Tibial artery (tissue), 4 donors: ENCODE results near the gene ZFP30.

Experiments used
- DNase-seq, 2 donors: peaks; one replicate each; pipeline ENCODE4 v3.0.0-alpha.2; 2019
- H3K27ac ChIP-seq, 2 donors: fragments of 200-600 bp; sonication (generic) in 1 of 2; 1 replicate in 1 of 2; 2 replicates in 1 of 2; pipeline ENCODE4 v1.5.1; 2018 to 2019; ENCODE audit warnings: mild to moderate bottlenecking in 1 of 2
- H3K27me3 ChIP-seq, 2 donors: fragments of 200-600 bp; sonication (generic) in 1 of 2; one replicate each; pipeline versions ENCODE4 v1.5.1 to v1.6.0; 2016 to 2019
- H3K36me3 ChIP-seq, 3 donors: fragments of 200-600 bp; sonication (generic) in 2 of 3; one replicate each; pipeline ENCODE4 v1.5.1; 2016 to 2019; ENCODE audit warnings: mild to moderate bottlenecking in 2 of 3
- H3K4me1 ChIP-seq, 4 donors: fragments of 200-600 bp; sonication (generic) in 2 of 4; 1 replicate in 3 of 4; 2 replicates in 1 of 4; pipeline ENCODE4 v1.5.1; 2016 to 2019
- H3K4me3 ChIP-seq, 2 donors: fragments of 200-600 bp; sonication (generic) in 1 of 2; 1 replicate in 1 of 2; 2 replicates in 1 of 2; pipeline ENCODE4 v1.5.1; 2018 to 2019; ENCODE audit warnings: mild to moderate bottlenecking in 2 of 2
- H3K9me3 ChIP-seq, 3 donors: fragments of 200-600 bp; sonication (generic) in 1 of 3; one replicate each; pipeline ENCODE4 v1.5.1; 2016 to 2019
- CTCF ChIP-seq, 2 experiments: fragments of 200-600 bp in 1 of 2; fragments of 450-650 bp in 1 of 2; IDR thresholded peaks; one replicate each; pipeline ENCODE4 v1.5.1; 2017 to 2019; ENCODE audit warnings: antibody characterized with exemption in 2 of 2, mild to moderate bottlenecking in 1 of 2, moderate library complexity in 1 of 2
- intact Hi-C: fragments of 100-400 bp; cut with DNase I; formaldehyde crosslinking; loops from one replicate; pipeline ENCODE4 v1.15.0; 2023; ENCODE audit warnings: low total_unique reads

The ZFP30 gene

GRCh38 chr19:37593996-37594303 lies 61.3 kb downstream of the ZFP30 start:
- intact Hi-C loops: loop anchor here (10.0 kb wide), 2 partner anchors 119 to 1379 kb away; partner anchors contain the start of genes ZNF146 and ZNF565
- H3K27me3 ChIP-seq: no peaks in the 10 kb centered on the region
- H3K27ac ChIP-seq: peak overlapping the region; percentile 78 to 86
- peaks cover 7 to 29% (median 20%) of the 10 kb centered on the region in 3 donors for H3K36me3 ChIP-seq
- no peak for DNase-seq
- TF ChIP-seq CTCF (IDR thresholded peaks at IDR 0.05): no peak
- peaks cover 0 to 24% (median 8%) of the 10 kb centered on the region in 3 donors for H3K9me3 ChIP-seq
- H3K4me1 ChIP-seq: peaks cover 0 to 23% (median 11%) of the 10 kb centered on the region in 4 donors
- H3K4me3 ChIP-seq: peak overlapping the region; percentile 68 to 71

GRCh38 chr19:37583340-37583739 lies 71.9 kb downstream of the ZFP30 start:
- H3K36me3 ChIP-seq: peaks cover 0 to 97% (median 92%) of the 10 kb centered on the region in 3 donors
- DNase-seq: no peak
- intact Hi-C loops: no loop called here
- no peak for TF ChIP-seq CTCF (IDR thresholded peaks at IDR 0.05)
- H3K27me3 ChIP-seq: no peaks in the 10 kb centered on the region
- no peak overlapping the region for H3K4me3 ChIP-seq
- H3K9me3 ChIP-seq: peaks cover 3 to 58% (median 47%) of the 10 kb centered on the region in 3 donors
- no peaks in the 10 kb centered on the region for H3K4me1 ChIP-seq
- H3K27ac ChIP-seq: no peak overlapping the region

GRCh38 chr19:37572203-37572602 lies 83.1 kb downstream of the ZFP30 start:
- Histone ChIP-seq H3K9me3 (peaks cover 0 to 75% (median 14%) of the 10 kb centered on the region in 3 donors), H3K27me3 (no peaks in the 10 kb centered on the region), H3K27ac (no peak overlapping the region), H3K36me3 (peaks cover 0 to 64% (median 7%) of the 10 kb centered on the region in 3 donors), H3K4me1 (no peaks in the 10 kb centered on the region), H3K4me3 (no peak overlapping the region)
- no peak for DNase-seq
- intact Hi-C loops: no loop called here
- TF ChIP-seq CTCF (IDR thresholded peaks at IDR 0.05): no peak

GRCh38 chr19:37565370-37565669 lies 89.9 kb downstream of the ZFP30 start:
- intact Hi-C loops: no loop called here
- Histone ChIP-seq H3K27ac (no peak overlapping the region), H3K4me1 (no peaks in the 10 kb centered on the region), H3K36me3 (peaks cover 0 to 88% (median 0%) of the 10 kb centered on the region in 3 donors), H3K27me3 (no peaks in the 10 kb centered on the region), H3K9me3 (peaks cover 0 to 97% (median 23%) of the 10 kb centered on the region in 3 donors), H3K4me3 (no peak overlapping the region)
- no peak for TF ChIP-seq CTCF (IDR thresholded peaks at IDR 0.05)
- no peak for DNase-seq

GRCh38 chr19:37564624-37565369 lies 90.5 kb downstream of the ZFP30 start:
- Histone ChIP-seq H3K27ac (no peak overlapping the region), H3K36me3 (peaks cover 0 to 88% (median 0%) of the 10 kb centered on the region in 3 donors), H3K9me3 (peaks cover 0 to 97% (median 25%) of the 10 kb centered on the region in 3 donors), H3K27me3 (no peaks in the 10 kb centered on the region), H3K4me3 (no peak overlapping the region), H3K4me1 (no peaks in the 10 kb centered on the region)
- no peak for TF ChIP-seq CTCF (IDR thresholded peaks at IDR 0.05)
- no peak for DNase-seq
- intact Hi-C loops: no loop called here
